IMR-90 (cell line): Measurements from ENCODE around the gene MAPKAPK2. TPM values are rescaled to one million over a fixed set of nuclear protein-coding genes. Genes with fewer than 3 reads are reported as not detected.

ENCODE experiments used
- ATAC-seq: fragments of 200-7000 bp; cut with Tn5 transposase; 2 replicates; pipeline ENCODE4 v1.9.1; 2020; ENCODE audit warnings: low read depth, mild to moderate bottlenecking, moderate library complexity
- BruUV-seq: library from RNA; stranded (reverse); fragments of 400-500 nt; replicated peaks from 2 replicates; lab custom pipeline; 2021; lab: Mats Ljungman, UMichigan
- CTCF ChIA-PET: fragments of 300-600 bp; formaldehyde crosslinking; extraction: SDS; loops from one replicate; lab custom pipeline; 2021; ENCODE audit warnings: antibody characterized with exemption; lab: Yijun Ruan, JAX
- POLR2A ChIA-PET: fragments of 300-600 bp; sonication (Branson Sonifier 250); formaldehyde crosslinking; loops from one replicate; lab custom pipeline; 2022; ENCODE audit warnings: antibody characterized with exemption; ENCODE audit not compliant: unreplicated experiment; lab: Charles Lee
- DNase-seq: peaks from one replicate; pipeline ENCODE4 v3.0.0; 2013
- H2AFZ ChIP-seq: replicated peaks from 2 replicates; pipeline ENCODE3; 2013; ENCODE audit warnings: low read length, mild to moderate bottlenecking; ENCODE audit not compliant: poor library complexity
- H2AK5ac ChIP-seq: 2 replicates; pipeline ENCODE4 v1.6.1; 2013; ENCODE audit warnings: low read depth, low read length, inconsistent platforms
- H2AK9ac ChIP-seq: replicated peaks from 2 replicates; pipeline ENCODE3; 2013; ENCODE audit warnings: mild to moderate bottlenecking, low read depth, low read length, moderate library complexity; ENCODE audit not compliant: poor library complexity
- H2BK120ac ChIP-seq: 2 replicates; pipeline ENCODE4 v1.6.1; 2013; ENCODE audit warnings: low read depth, low read length, inconsistent platforms
- H2BK15ac ChIP-seq: 3 replicates; pipeline ENCODE4 v1.6.1; 2013; ENCODE audit warnings: low read depth, low read length, inconsistent platforms
- H2BK20ac ChIP-seq: 2 replicates; pipeline ENCODE4 v1.6.1; 2013; ENCODE audit warnings: low read depth, mild to moderate bottlenecking, inconsistent platforms, low read length, moderate library complexity
- H2BK5ac ChIP-seq: 2 replicates; pipeline ENCODE4 v1.6.1; 2013; ENCODE audit warnings: mild to moderate bottlenecking, low read depth, low read length, inconsistent platforms; ENCODE audit not compliant: poor library complexity, severe bottlenecking
- H3K14ac ChIP-seq: replicated peaks from 2 replicates; pipeline ENCODE4 v1.6.1; 2013; ENCODE audit warnings: low read depth, low read length, inconsistent platforms
- H3K18ac ChIP-seq: 2 replicates; pipeline ENCODE4 v1.6.1; 2013; ENCODE audit warnings: low read depth, low read length, control low read depth
- H3K23ac ChIP-seq: 2 replicates; pipeline ENCODE4 v1.6.1; 2013; ENCODE audit warnings: low read depth, low read length, inconsistent platforms
- H3K27ac ChIP-seq: 2 replicates; pipeline ENCODE4 v1.5.1; 2013; ENCODE audit warnings: mild to moderate bottlenecking, control low read depth, low read length; ENCODE audit not compliant: insufficient read depth
- H3K27me3 ChIP-seq: 2 replicates; pipeline ENCODE4 v1.6.1; 2013; ENCODE audit warnings: low read length; ENCODE audit not compliant: control insufficient read depth, insufficient read depth
- H3K36me3 ChIP-seq: 2 replicates; pipeline ENCODE4 v1.6.1; 2013; ENCODE audit warnings: low read length, mixed read lengths; ENCODE audit not compliant: control insufficient read depth, insufficient read depth
- H3K4ac ChIP-seq: 2 replicates; pipeline ENCODE4 v1.6.1; 2013; ENCODE audit warnings: low read depth, low read length, inconsistent platforms
- H3K4me1 ChIP-seq: 2 replicates; pipeline ENCODE4 v1.6.1; 2013; ENCODE audit warnings: low read length, mixed read lengths; ENCODE audit not compliant: control insufficient read depth, insufficient read depth
- H3K4me2 ChIP-seq: 2 replicates; pipeline ENCODE4 v1.6.1; 2013; ENCODE audit warnings: low read depth, mild to moderate bottlenecking, control low read depth, low read length, moderate library complexity
- H3K4me3 ChIP-seq: 2 replicates; pipeline ENCODE4 v1.5.1; 2013; ENCODE audit warnings: low read depth, mild to moderate bottlenecking, control low read depth, low read length, moderate library complexity; ENCODE audit not compliant: insufficient read depth
- H3K56ac ChIP-seq: 2 replicates; pipeline ENCODE4 v1.6.1; 2013; ENCODE audit warnings: low read length, inconsistent platforms; ENCODE audit not compliant: insufficient read depth; ENCODE audit errors: extremely low read depth
- H3K79me1 ChIP-seq, 2 experiments: 2 replicates each; pipeline ENCODE4 v1.6.1; 2013; ENCODE audit warnings: low read length in 2 of 2, inconsistent platforms in 1 of 2, low read depth in 1 of 2
- H3K9ac ChIP-seq: 2 replicates; pipeline ENCODE4 v1.6.1; 2013; ENCODE audit warnings: low read depth, low read length, control low read depth
- H3K9me1 ChIP-seq: 2 replicates; pipeline ENCODE4 v1.6.1; 2013; ENCODE audit warnings: low read length, inconsistent platforms; ENCODE audit not compliant: insufficient read depth
- H3K9me3 ChIP-seq: 2 replicates; pipeline ENCODE4 v1.6.1; 2013; ENCODE audit warnings: low read length; ENCODE audit not compliant: control insufficient read depth, insufficient read depth
- H4K20me1 ChIP-seq: 2 replicates; pipeline ENCODE4 v1.6.1; 2013; ENCODE audit warnings: low read length, inconsistent platforms; ENCODE audit not compliant: insufficient read depth
- H4K5ac ChIP-seq: 2 replicates; pipeline ENCODE4 v1.6.1; 2013; ENCODE audit warnings: mild to moderate bottlenecking, low read depth, low read length, control low read depth
- H4K8ac ChIP-seq, 2 experiments: 2 replicates each; pipeline ENCODE4 v1.6.1; 2013; ENCODE audit warnings: low read depth in 2 of 2, low read length in 2 of 2, control low read depth in 1 of 2, inconsistent platforms in 1 of 2
- H4K91ac ChIP-seq: 2 replicates; pipeline ENCODE4 v1.6.1; 2013; ENCODE audit warnings: low read depth, low read length, inconsistent platforms; ENCODE audit not compliant: insufficient read depth
- BHLHE40 ChIP-seq: fragments of 150-350 bp; IDR thresholded peaks from 2 replicates; pipeline ENCODE4 v1.6.1; 2016; ENCODE audit warnings: mild to moderate bottlenecking, low read depth, low read length
- CEBPB ChIP-seq: IDR thresholded peaks from 2 replicates; pipeline ENCODE4 v1.6.1; 2012; ENCODE audit warnings: low read depth, low read length, improper control_type of control experiment
- FOS ChIP-seq: fragments of 150-350 bp; IDR thresholded peaks from 2 replicates; pipeline ENCODE4 v1.6.1; 2016; ENCODE audit warnings: low read depth, low read length
- MAFK ChIP-seq: IDR thresholded peaks from 2 replicates; pipeline ENCODE4 v1.6.1; 2012; ENCODE audit warnings: low read depth, low read length, improper control_type of control experiment
- MAZ ChIP-seq: IDR thresholded peaks from 2 replicates; pipeline ENCODE4 v1.6.1; 2012; ENCODE audit warnings: low read depth, mild to moderate bottlenecking, low read length, improper control_type of control experiment, moderate library complexity, borderline replicate concordance
- MXI1 ChIP-seq: IDR thresholded peaks from 2 replicates; pipeline ENCODE4 v1.6.1; 2012; ENCODE audit warnings: low read depth, mild to moderate bottlenecking, low read length, moderate library complexity, borderline replicate concordance
- NFE2L2 ChIP-seq: fragments of 150-350 bp; IDR thresholded peaks from 2 replicates; pipeline ENCODE4 v1.6.1; 2016; ENCODE audit warnings: low read depth, mild to moderate bottlenecking, low read length
- POLR2A ChIP-seq: IDR thresholded peaks from 2 replicates; pipeline ENCODE4 v1.6.1; 2012; ENCODE audit warnings: mild to moderate bottlenecking, low read depth, low read length
- RAD21 ChIP-seq: IDR thresholded peaks from 2 replicates; pipeline ENCODE4 v1.6.1; 2012; ENCODE audit warnings: low read length, improper control_type of control experiment
- RCOR1 ChIP-seq: IDR thresholded peaks from 2 replicates; pipeline ENCODE4 v1.6.1; 2012; ENCODE audit warnings: mild to moderate bottlenecking, low read length, improper control_type of control experiment; ENCODE audit not compliant: insufficient replicate concordance
- RFX5 ChIP-seq: IDR thresholded peaks from 2 replicates; pipeline ENCODE4 v1.8.0; 2012; ENCODE audit warnings: low read depth, mild to moderate bottlenecking, low read length, moderate library complexity
- SMC3 ChIP-seq: fragments of 150-350 bp; IDR thresholded peaks from 2 replicates; pipeline ENCODE4 v1.6.1; 2016; ENCODE audit warnings: low read depth, mild to moderate bottlenecking, antibody characterized with exemption, low read length, moderate library complexity
- WGBS, 2 experiments: methylation state at CpG; one replicate each; pipeline versions ENCODE4 v1.1.5 to v1.1.7; 2013; ENCODE audit warnings: missing lambda C conversion rate in 2 of 2; ENCODE audit not compliant: insufficient read length in 1 of 2; ENCODE audit errors: extremely low coverage in 2 of 2; 5-methylcytosine and 5-hydroxymethylcytosine counted together
- dilution Hi-C: fragments of 300-500 bp; cut with HindIII; formaldehyde crosslinking; loops from one replicate; pipeline ENCODE4 v1.14.3; 2018; ENCODE audit warnings: low sequenced_read_pairs; ENCODE audit not compliant: unreplicated experiment
- in situ Hi-C: fragments of 300-500 bp; cut with MboI; formaldehyde crosslinking; loops from 3 replicates; pipeline ENCODE4 v1.14.3; 2019; ENCODE audit warnings: low sequenced_read_pairs, inconsistent platforms, mixed read lengths
- intact Hi-C: fragments of 100-400 bp; cut with micrococcal nuclease; formaldehyde crosslinking; loops from 2 replicates; pipeline ENCODE4 v1.10.0; 2022
- polyA plus RNA-seq, 3 experiments: library from polyadenylated mRNA; depleted of rRNA; stranded (reverse); fragments of >200 nt; gene quantifications; 2 replicates each; pipeline ENCODE4 v1.2.3, GENCODE V29; 2012; ENCODE audit warnings: low replicate concordance in 1 of 3
- total RNA-seq: library from RNA; depleted of rRNA; stranded (reverse); fragments of >200 nt; gene quantifications from 2 replicates; pipeline ENCODE4 v1.2.3, GENCODE V29; 2012
- TF ChIP-seq, protein P1 (sequence below): conservative IDR thresholded peaks from 2 replicates; pipeline ENCODE4 v1.5.1; 2012; ENCODE audit warnings: mild to moderate bottlenecking, low read depth, low read length, improper control_type of control experiment
- TF ChIP-seq, protein P2 (sequence below): fragments of 150-350 bp; IDR thresholded peaks from 2 replicates; pipeline ENCODE4 v1.6.1; 2016; ENCODE audit warnings: low read depth, mild to moderate bottlenecking, low read length, moderate library complexity, borderline replicate concordance
- TF ChIP-seq, protein P3 (sequence below): fragments of 150-350 bp; IDR thresholded peaks from 2 replicates; pipeline ENCODE4 v1.6.1; 2017; ENCODE audit warnings: mild to moderate bottlenecking, antibody characterized with exemption, low read length, low read depth

The MAPKAPK2 gene
- total and polyA plus RNA-seq, 2 of the 4 experiments (the other 2 are of a cell fraction) = 56.5 to 66.4 TPM

DNA sequence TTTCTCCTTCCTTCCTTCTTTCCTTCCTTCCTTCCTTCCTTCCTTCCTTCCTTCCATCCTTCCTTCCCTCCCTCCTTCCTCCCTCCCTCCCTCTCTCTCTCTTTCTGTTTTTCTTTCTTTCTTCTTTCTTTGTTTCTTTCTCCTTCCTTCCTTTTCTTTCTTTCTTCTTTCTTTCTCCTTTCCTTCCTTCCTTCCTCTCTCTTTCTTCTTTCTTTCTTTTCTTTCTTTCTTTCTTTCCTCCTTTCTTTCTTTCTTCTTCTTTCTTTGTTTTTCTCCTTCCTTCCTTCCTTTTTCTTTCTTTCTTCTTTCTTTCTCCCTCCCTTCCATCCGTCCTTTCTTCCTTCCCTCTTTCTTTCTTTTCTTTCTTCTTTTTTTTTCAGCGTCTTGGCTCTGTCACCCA is 67.8 kb downstream of the MAPKAPK2 start:
- no peak overlapping the region for H3K18ac ChIP-seq
- H3K9me3 ChIP-seq = no peaks in the 10 kb centered on the region; the same call in 1 of the 2 replicates
- no peak overlapping the region for H3K4me2 ChIP-seq
- no peak for DNase-seq
- H3K4me1 ChIP-seq = peaks cover 1% of the 10 kb centered on the region; the same call in 1 of the 2 replicates
- TF ChIP-seq RCOR1 = no peak
- no peak for TF ChIP-seq SMC3
- TF ChIP-seq CEBPB = no peak
- no peak for TF ChIP-seq MAZ
- TF ChIP-seq MAFK = no peak
- no peak for TF ChIP-seq BHLHE40
- TF ChIP-seq RFX5 = no peak
- TF ChIP-seq NFE2L2 = no peak
- TF ChIP-seq, protein P1, sequence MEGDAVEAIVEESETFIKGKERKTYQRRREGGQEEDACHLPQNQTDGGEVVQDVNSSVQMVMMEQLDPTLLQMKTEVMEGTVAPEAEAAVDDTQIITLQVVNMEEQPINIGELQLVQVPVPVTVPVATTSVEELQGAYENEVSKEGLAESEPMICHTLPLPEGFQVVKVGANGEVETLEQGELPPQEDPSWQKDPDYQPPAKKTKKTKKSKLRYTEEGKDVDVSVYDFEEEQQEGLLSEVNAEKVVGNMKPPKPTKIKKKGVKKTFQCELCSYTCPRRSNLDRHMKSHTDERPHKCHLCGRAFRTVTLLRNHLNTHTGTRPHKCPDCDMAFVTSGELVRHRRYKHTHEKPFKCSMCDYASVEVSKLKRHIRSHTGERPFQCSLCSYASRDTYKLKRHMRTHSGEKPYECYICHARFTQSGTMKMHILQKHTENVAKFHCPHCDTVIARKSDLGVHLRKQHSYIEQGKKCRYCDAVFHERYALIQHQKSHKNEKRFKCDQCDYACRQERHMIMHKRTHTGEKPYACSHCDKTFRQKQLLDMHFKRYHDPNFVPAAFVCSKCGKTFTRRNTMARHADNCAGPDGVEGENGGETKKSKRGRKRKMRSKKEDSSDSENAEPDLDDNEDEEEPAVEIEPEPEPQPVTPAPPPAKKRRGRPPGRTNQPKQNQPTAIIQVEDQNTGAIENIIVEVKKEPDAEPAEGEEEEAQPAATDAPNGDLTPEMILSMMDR = no peak
- TF ChIP-seq, protein P2, sequence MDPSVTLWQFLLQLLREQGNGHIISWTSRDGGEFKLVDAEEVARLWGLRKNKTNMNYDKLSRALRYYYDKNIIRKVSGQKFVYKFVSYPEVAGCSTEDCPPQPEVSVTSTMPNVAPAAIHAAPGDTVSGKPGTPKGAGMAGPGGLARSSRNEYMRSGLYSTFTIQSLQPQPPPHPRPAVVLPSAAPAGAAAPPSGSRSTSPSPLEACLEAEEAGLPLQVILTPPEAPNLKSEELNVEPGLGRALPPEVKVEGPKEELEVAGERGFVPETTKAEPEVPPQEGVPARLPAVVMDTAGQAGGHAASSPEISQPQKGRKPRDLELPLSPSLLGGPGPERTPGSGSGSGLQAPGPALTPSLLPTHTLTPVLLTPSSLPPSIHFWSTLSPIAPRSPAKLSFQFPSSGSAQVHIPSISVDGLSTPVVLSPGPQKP = no peak
- TF ChIP-seq, protein P3, sequence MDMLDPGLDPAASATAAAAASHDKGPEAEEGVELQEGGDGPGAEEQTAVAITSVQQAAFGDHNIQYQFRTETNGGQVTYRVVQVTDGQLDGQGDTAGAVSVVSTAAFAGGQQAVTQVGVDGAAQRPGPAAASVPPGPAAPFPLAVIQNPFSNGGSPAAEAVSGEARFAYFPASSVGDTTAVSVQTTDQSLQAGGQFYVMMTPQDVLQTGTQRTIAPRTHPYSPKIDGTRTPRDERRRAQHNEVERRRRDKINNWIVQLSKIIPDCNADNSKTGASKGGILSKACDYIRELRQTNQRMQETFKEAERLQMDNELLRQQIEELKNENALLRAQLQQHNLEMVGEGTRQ = no peak
- no peak for TF ChIP-seq FOS
- TF ChIP-seq POLR2A = no peak
- TF ChIP-seq RAD21 = no peak
- TF ChIP-seq MXI1 = no peak
- H3K79me1 ChIP-seq = no peaks in the 10 kb centered on the region
- H3K27ac ChIP-seq = no peak overlapping the region
- no peak overlapping the region for H3K4me3 ChIP-seq
- H2BK5ac ChIP-seq = no peak overlapping the region
- no peak overlapping the region for H2AK5ac ChIP-seq
- WGBS, 2 experiments = 60% methylated on average over 1 of the region's 2 CpGs; no CpG with 5 or more reads in 1 of the 2 experiments
- H3K4ac ChIP-seq = peak overlapping the region; percentile 11; the same call in 1 of the 2 replicates
- H4K5ac ChIP-seq = no peak overlapping the region
- intact Hi-C loops (loop anchor here (10.0 kb wide), 1 partner anchor 322 kb away; no protein-coding TSS in a partner anchor), in situ Hi-C loops (no loop called here), dilution Hi-C loops (no loop called here)
- H2BK120ac ChIP-seq = 0 out of 2 replicates have a peak overlapping the region, but pooled peaks have one; percentile 13
- ChIA-PET CTCF (interaction anchor here (1.3 kb wide), 1 partner anchor 9 kb away, joined by 5 read pairs; no protein-coding TSS in a partner anchor), POLR2A (no interaction called here)
- no peak for ATAC-seq
- H3K9me1 ChIP-seq = peaks cover 14% of the 10 kb centered on the region
- no peak overlapping the region for H2BK20ac ChIP-seq
- no peak overlapping the region for H4K8ac ChIP-seq
- H3K27me3 ChIP-seq = no peaks in the 10 kb centered on the region
- no peak overlapping the region for H3K9ac ChIP-seq
- H3K36me3 ChIP-seq = no peaks in the 10 kb centered on the region
- no peak overlapping the region for H2AK9ac ChIP-seq
- no peak overlapping the region for H4K91ac ChIP-seq
- H4K20me1 ChIP-seq = no peaks in the 10 kb centered on the region
- H2BK15ac ChIP-seq = no peak overlapping the region
- no TSS peak for BruUV-seq
- no peak overlapping the region for H2AFZ ChIP-seq
- no peak overlapping the region for H3K14ac ChIP-seq
- no peak overlapping the region for H3K56ac ChIP-seq
- H3K23ac ChIP-seq = no peak overlapping the region
